Mesendoderm (in vitro differentiated cells): Measurements from ENCODE around the gene GFOD2.

Experiments
- DNase-seq: peaks from one replicate; pipeline ENCODE4 v3.0.0; 2013
- H2AK5ac ChIP-seq: 2 replicates; pipeline ENCODE4 v1.6.1; 2013; ENCODE audit warnings: low read length, inconsistent platforms
- H2BK120ac ChIP-seq: 2 replicates; pipeline ENCODE4 v1.6.1; 2013; ENCODE audit warnings: low read depth, mild to moderate bottlenecking, low read length, moderate library complexity, mixed read lengths
- H2BK15ac ChIP-seq: replicated peaks from 2 replicates; pipeline ENCODE4 v1.6.1; 2013; ENCODE audit warnings: low read depth, mild to moderate bottlenecking, moderate library complexity
- H2BK5ac ChIP-seq: 2 replicates; pipeline ENCODE4 v1.6.1; 2013; ENCODE audit warnings: low read length, inconsistent platforms
- H3K18ac ChIP-seq: 2 replicates; pipeline ENCODE4 v1.6.1; 2013; ENCODE audit warnings: mild to moderate bottlenecking, low read length, mixed read lengths
- H3K23ac ChIP-seq: one replicate; pipeline ENCODE4 v1.6.1; 2013; ENCODE audit warnings: low read length
- H3K27ac ChIP-seq: 2 replicates; pipeline ENCODE4 v1.5.1; 2013; ENCODE audit warnings: low read depth, mild to moderate bottlenecking, inconsistent platforms, low read length, moderate library complexity
- H3K27me3 ChIP-seq: 2 replicates; pipeline ENCODE4 v1.6.1; 2013; ENCODE audit warnings: low read length, control low read depth, mild to moderate bottlenecking, inconsistent platforms; ENCODE audit not compliant: insufficient read depth, poor library complexity
- H3K36me3 ChIP-seq: 2 replicates; pipeline ENCODE4 v1.6.1; 2013; ENCODE audit warnings: low read length, inconsistent platforms; ENCODE audit not compliant: control insufficient read depth, insufficient read depth
- H3K4ac ChIP-seq: one replicate; pipeline ENCODE4 v1.6.1; 2013; ENCODE audit warnings: low read depth, mild to moderate bottlenecking, low read length, moderate library complexity
- H3K4me1 ChIP-seq: 2 replicates; pipeline ENCODE4 v1.6.1; 2013; ENCODE audit warnings: low read depth, low read length, inconsistent platforms; ENCODE audit not compliant: control insufficient read depth
- H3K4me2 ChIP-seq: 2 replicates; pipeline ENCODE4 v1.6.1; 2013; ENCODE audit warnings: low read length
- H3K4me3 ChIP-seq: 2 replicates; pipeline ENCODE4 v1.5.1; 2013; ENCODE audit warnings: mild to moderate bottlenecking, low read length
- H3K56ac ChIP-seq: one replicate; pipeline ENCODE4 v1.6.1; 2013; ENCODE audit warnings: low read length
- H3K79me1 ChIP-seq: 2 replicates; pipeline ENCODE4 v1.6.1; 2013; ENCODE audit warnings: low read length, inconsistent platforms
- H3K79me2 ChIP-seq: 2 replicates; pipeline ENCODE4 v1.6.1; 2013; ENCODE audit warnings: mild to moderate bottlenecking, low read length; ENCODE audit not compliant: control insufficient read depth, insufficient read depth
- H3K9ac ChIP-seq: 2 replicates; pipeline ENCODE4 v1.6.1; 2013; ENCODE audit warnings: low read length, inconsistent platforms
- H4K5ac ChIP-seq: one replicate; pipeline ENCODE4 v1.6.1; 2013; ENCODE audit warnings: low read length
- H4K8ac ChIP-seq: one replicate; pipeline ENCODE4 v1.6.1; 2013; ENCODE audit warnings: low read depth, mild to moderate bottlenecking, control low read depth, low read length, moderate library complexity
- WGBS: extraction: QIAGEN DNeasy Blood & Tissue Kit; methylation state at CpG from one replicate; pipeline ENCODE4 v1.1.7; 2013; ENCODE audit warnings: low lambda C conversion rate, missing lambda C conversion rate; ENCODE audit not compliant: insufficient coverage; ENCODE audit errors: extremely low coverage; 5-methylcytosine and 5-hydroxymethylcytosine counted together

Gene GFOD2

DNA sequence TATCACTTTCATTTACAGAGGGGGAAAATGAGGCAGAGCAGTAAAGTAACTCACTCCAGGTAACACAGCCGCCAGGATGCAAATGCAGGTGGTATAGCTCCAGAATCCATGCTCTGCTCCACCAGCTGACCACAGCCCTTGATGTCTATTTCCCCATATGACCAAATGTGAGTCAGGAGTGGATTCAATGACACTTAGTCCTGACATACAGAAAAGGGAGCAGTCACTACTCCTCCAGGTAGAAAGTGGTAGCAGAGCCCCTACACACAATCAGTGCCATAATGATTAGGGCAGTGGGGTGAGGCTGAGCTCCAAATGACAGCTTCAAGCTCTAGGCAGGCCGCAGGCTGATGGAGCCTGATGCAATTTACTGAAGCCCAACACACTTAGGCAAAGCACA, 43.3 kb upstream of the GFOD2 start:
- Histone ChIP-seq H4K8ac (no peak overlapping the region), H2BK15ac (no peak overlapping the region), H3K56ac (no peak overlapping the region), H3K4me3 (no peak overlapping the region), H3K9ac (no peak overlapping the region), H4K5ac (no peak overlapping the region), H3K27me3 (no peaks in the 10 kb centered on the region), H3K79me1 (peaks cover 3% of the 10 kb centered on the region), H2AK5ac (no peak overlapping the region), H2BK5ac (no peak overlapping the region), H2BK120ac (no peak overlapping the region), H3K79me2 (no peaks in the 10 kb centered on the region), H3K23ac (no peak overlapping the region), H3K4me2 (no peak overlapping the region), H3K36me3 (no peaks in the 10 kb centered on the region), H3K27ac (no peak overlapping the region), H3K4me1 (no peaks in the 10 kb centered on the region), H3K18ac (no peak overlapping the region), H3K4ac (no peak overlapping the region)
- WGBS = no CpG with 5 or more reads among the region's 2 CpGs
- no peak for DNase-seq

DNA sequence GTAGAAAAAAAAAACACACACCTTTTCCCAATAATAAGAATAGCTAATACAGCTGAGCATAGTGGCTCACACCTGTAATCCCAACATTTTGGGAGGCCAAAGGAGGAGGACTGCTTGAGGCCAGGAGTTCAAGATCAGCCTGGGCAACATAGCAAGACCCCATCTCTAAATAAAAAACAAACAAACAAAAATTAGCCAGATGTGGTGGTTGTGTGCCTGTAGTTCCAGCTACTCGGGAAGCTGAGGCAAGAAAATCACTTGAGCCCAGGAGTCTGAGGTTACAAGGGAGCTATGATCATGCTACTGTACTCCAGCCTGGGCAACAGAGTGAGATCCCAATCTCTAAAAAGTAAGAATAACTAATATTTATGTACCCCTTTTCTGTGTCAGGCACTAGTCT, 42.8 kb upstream of the GFOD2 start:
- Histone ChIP-seq H4K5ac (no peak overlapping the region), H3K4me3 (no peak overlapping the region), H2BK5ac (no peak overlapping the region), H3K27ac (no peak overlapping the region), H3K18ac (no peak overlapping the region), H3K79me2 (no peaks in the 10 kb centered on the region), H3K79me1 (peaks cover 3% of the 10 kb centered on the region), H3K4ac (no peak overlapping the region), H2AK5ac (no peak overlapping the region), H4K8ac (no peak overlapping the region), H3K27me3 (no peaks in the 10 kb centered on the region), H3K4me1 (no peaks in the 10 kb centered on the region), H3K36me3 (no peaks in the 10 kb centered on the region), H2BK15ac (no peak overlapping the region), H3K9ac (no peak overlapping the region), H3K23ac (no peak overlapping the region), H3K56ac (no peak overlapping the region), H2BK120ac (no peak overlapping the region), H3K4me2 (no peak overlapping the region)
- WGBS = no CpG with 5 or more reads among the region's 1 CpG
- no peak for DNase-seq

DNA sequence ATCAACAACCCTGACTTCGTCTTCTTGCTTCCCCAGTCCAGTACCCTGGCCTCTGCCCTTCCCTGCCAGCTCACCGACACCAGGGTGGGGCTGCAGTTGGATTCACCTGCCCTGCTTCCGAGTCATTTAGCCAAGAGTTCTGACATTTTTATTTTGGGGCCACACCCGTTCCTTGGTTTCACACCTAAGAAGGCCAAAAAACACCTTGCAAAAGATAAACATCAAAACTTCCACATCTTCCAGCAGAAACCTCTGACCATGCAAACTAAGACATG, 41.8 kb upstream of the GFOD2 start:
- no peak overlapping the region for H2AK5ac ChIP-seq
- no peak overlapping the region for H3K23ac ChIP-seq
- no peak overlapping the region for H3K4me3 ChIP-seq
- no peak overlapping the region for H2BK15ac ChIP-seq
- peaks cover 3% of the 10 kb centered on the region for H3K79me1 ChIP-seq
- no peak overlapping the region for H3K4me2 ChIP-seq
- no peak overlapping the region for H4K8ac ChIP-seq
- no peak overlapping the region for H3K27ac ChIP-seq
- no peaks in the 10 kb centered on the region for H3K27me3 ChIP-seq
- no CpG with 5 or more reads among the region's 4 CpGs for WGBS
- H3K4ac ChIP-seq = no peak overlapping the region
- H4K5ac ChIP-seq = no peak overlapping the region
- no peak overlapping the region for H3K56ac ChIP-seq
- no peaks in the 10 kb centered on the region for H3K36me3 ChIP-seq
- no peak overlapping the region for H3K9ac ChIP-seq
- no peak overlapping the region for H2BK5ac ChIP-seq
- H3K4me1 ChIP-seq = no peaks in the 10 kb centered on the region
- H3K79me2 ChIP-seq = no peaks in the 10 kb centered on the region
- DNase-seq = no peak
- H3K18ac ChIP-seq = no peak overlapping the region
- H2BK120ac ChIP-seq = no peak overlapping the region

DNA sequence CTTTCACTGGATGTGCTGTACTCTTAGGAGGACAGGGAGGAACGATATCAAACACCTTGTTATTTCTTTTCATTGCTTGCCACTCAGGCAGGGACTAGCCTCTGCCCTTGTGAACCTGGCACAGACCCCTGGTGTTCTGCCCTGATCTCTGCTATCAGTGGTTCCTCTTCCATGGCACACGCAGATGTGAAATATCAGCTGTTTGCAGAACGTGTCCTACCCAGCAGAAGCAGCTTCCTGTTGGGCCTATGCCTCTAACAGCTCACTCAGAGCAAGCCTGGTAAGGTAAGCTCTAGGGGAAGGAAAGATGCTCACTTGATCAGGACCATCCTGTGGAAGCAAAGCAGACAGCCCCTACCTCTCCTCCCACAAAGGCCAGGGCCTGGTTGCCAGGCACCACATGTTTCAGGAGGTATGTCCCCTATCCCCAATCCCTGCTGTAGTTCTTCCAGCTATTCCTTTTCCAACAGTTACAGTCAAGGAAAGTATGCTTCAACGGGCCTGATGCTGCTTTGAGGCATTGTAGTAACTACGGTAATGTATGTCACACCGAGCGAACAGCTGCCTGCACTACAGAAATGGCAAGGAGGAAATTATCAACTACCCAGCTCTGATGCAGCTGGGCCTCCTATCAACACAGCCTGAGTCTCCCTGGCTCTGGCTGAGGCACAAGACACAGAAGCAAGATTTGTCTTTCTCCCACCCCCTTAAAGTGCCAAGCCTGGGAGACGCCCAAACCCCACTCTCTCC, 41.3 kb upstream of the GFOD2 start:
- no CpG with 5 or more reads among the region's 8 CpGs for WGBS
- Histone ChIP-seq H2BK15ac (no peak overlapping the region), H2AK5ac (no peak overlapping the region), H3K27ac (no peak overlapping the region), H2BK5ac (no peak overlapping the region), H3K27me3 (no peaks in the 10 kb centered on the region), H3K79me2 (no peaks in the 10 kb centered on the region), H2BK120ac (no peak overlapping the region), H3K79me1 (peaks cover 3% of the 10 kb centered on the region), H3K18ac (no peak overlapping the region), H3K36me3 (no peaks in the 10 kb centered on the region), H3K9ac (no peak overlapping the region), H3K56ac (no peak overlapping the region), H3K4me3 (no peak overlapping the region), H3K4me1 (no peaks in the 10 kb centered on the region), H3K23ac (no peak overlapping the region), H4K5ac (no peak overlapping the region), H3K4ac (no peak overlapping the region), H3K4me2 (no peak overlapping the region), H4K8ac (no peak overlapping the region)
- DNase-seq = no peak

DNA sequence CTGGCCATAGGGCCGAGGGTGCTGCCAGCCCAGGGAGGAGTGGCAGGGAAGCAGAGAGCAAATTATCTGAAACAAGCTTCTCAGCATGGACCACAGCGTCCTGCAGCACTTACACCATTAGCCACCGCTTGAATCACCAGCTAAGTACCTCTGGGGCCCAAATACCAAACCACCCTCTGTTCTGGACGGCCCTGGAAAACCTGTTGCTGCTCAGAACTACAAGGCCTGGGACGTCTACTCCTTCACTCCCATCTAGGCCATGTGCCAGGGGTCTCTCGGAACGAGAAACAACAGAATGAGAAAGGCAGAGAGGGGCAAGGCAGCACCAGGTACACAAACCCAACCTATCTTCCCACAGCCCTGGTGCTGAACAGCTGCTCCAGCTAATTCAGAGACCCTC, 39.9 kb upstream of the GFOD2 start:
- Histone ChIP-seq H3K4me1 (no peaks in the 10 kb centered on the region), H3K23ac (no peak overlapping the region), H3K9ac (no peak overlapping the region), H2BK5ac (no peak overlapping the region), H3K56ac (no peak overlapping the region), H3K27ac (no peak overlapping the region), H3K4me3 (no peak overlapping the region), H3K4me2 (no peak overlapping the region), H4K5ac (no peak overlapping the region), H2BK120ac (no peak overlapping the region), H3K79me2 (no peaks in the 10 kb centered on the region), H3K36me3 (no peaks in the 10 kb centered on the region), H3K18ac (no peak overlapping the region), H4K8ac (no peak overlapping the region), H3K79me1 (peaks cover 3% of the 10 kb centered on the region), H2AK5ac (no peak overlapping the region), H3K4ac (no peak overlapping the region), H2BK15ac (no peak overlapping the region), H3K27me3 (no peaks in the 10 kb centered on the region)
- DNase-seq = no peak
- no CpG with 5 or more reads among the region's 7 CpGs for WGBS

DNA sequence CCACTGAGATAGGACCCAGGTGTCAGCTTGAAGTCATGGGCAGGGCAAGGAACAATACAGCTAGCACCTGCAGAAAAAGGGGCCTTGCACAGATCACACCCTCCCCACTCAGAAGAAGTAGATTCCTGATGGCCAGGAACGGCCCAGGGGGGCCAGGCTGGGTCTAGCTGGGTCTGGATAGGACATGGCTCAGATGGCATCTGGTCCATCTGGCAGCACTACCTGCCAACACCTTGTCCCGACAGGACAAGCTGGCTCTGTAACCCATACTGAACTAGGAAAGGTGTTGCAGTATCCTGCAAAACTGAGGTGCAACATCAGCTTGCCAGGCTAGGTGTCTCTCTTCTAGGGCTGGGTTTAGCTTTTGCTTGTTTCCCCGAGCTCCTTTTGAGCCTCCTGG, 38.9 kb upstream of the GFOD2 start:
- Histone ChIP-seq H4K5ac (no peak overlapping the region), H2AK5ac (no peak overlapping the region), H2BK5ac (no peak overlapping the region), H3K36me3 (no peaks in the 10 kb centered on the region), H3K18ac (no peak overlapping the region), H3K4me2 (no peak overlapping the region), H3K27ac (no peak overlapping the region), H3K56ac (no peak overlapping the region), H3K4ac (no peak overlapping the region), H3K4me3 (no peak overlapping the region), H3K79me2 (no peaks in the 10 kb centered on the region), H2BK120ac (no peak overlapping the region), H4K8ac (no peak overlapping the region), H3K79me1 (peaks cover 3% of the 10 kb centered on the region), H3K4me1 (no peaks in the 10 kb centered on the region), H3K27me3 (no peaks in the 10 kb centered on the region), H3K23ac (no peak overlapping the region), H3K9ac (no peak overlapping the region), H2BK15ac (no peak overlapping the region)
- no peak for DNase-seq
- WGBS = no CpG with 5 or more reads among the region's 3 CpGs
